Caco-2 (cell line): Measurements from ENCODE around the gene SLC25A18. TPM values are rescaled to one million over a fixed set of nuclear protein-coding genes. Genes with fewer than 3 reads are reported as not detected.

Source experiments
- BruUV-seq: library from RNA; stranded (reverse); fragments of 400-500 nt; replicated peaks from 2 replicates; lab custom pipeline; 2021; lab: Mats Ljungman, UMichigan
- CTCF ChIA-PET: fragments of 300-600 bp; sonication (Branson Sonifier 250); formaldehyde crosslinking; loops from one replicate; lab custom pipeline; 2022; ENCODE audit warnings: antibody characterized with exemption; lab: Charles Lee
- POLR2A ChIA-PET: fragments of 300-600 bp; sonication (Branson Sonifier 250); formaldehyde crosslinking; loops from one replicate; lab custom pipeline; 2022; ENCODE audit warnings: antibody characterized with exemption; lab: Charles Lee
- DNase-seq, 2 experiments: peaks; one replicate each; pipeline versions ENCODE4 v3.0.0 to v3.0.0-alpha.2; 2020 to 2022
- H3K27me3 ChIP-seq: replicated peaks from 2 replicates; pipeline ENCODE4 v1.6.0; 2011; ENCODE audit warnings: low read length; ENCODE audit not compliant: control insufficient read depth, insufficient read depth
- H3K36me3 ChIP-seq: 2 replicates; pipeline ENCODE4 v1.5.1; 2011; ENCODE audit warnings: low read length; ENCODE audit not compliant: control insufficient read depth, insufficient read depth
- H3K4me1 ChIP-seq: fragments of 250-450 bp; sonication (Bioruptor Pico); 2 replicates; pipeline ENCODE4 v1.5.1; 2020; ENCODE audit warnings: mild to moderate bottlenecking
- H3K4me3 ChIP-seq: 2 replicates; pipeline ENCODE4 v1.5.1; 2011; ENCODE audit warnings: low read depth, mild to moderate bottlenecking, control low read depth, low read length
- H3K9me3 ChIP-seq: fragments of 250-450 bp; sonication (Bioruptor Pico); 2 replicates; pipeline ENCODE4 v1.5.1; 2020; ENCODE audit warnings: mild to moderate bottlenecking, moderate library complexity
- H3K27ac Mint-ChIP-seq: one replicate; pipeline ENCODE4 v1.8.0; 2022; ENCODE audit warnings: mixed read lengths; ENCODE audit not compliant: unreplicated experiment
- H3K27me3 Mint-ChIP-seq: one replicate; pipeline ENCODE4 v1.8.0; 2022; ENCODE audit warnings: mixed read lengths; ENCODE audit not compliant: insufficient read depth, unreplicated experiment
- H3K36me3 Mint-ChIP-seq: one replicate; pipeline ENCODE4 v1.8.0; 2022; ENCODE audit warnings: mild to moderate bottlenecking, mixed read lengths; ENCODE audit not compliant: insufficient read depth, unreplicated experiment
- H3K4me1 Mint-ChIP-seq: one replicate; pipeline ENCODE4 v1.8.0; 2022; ENCODE audit warnings: low read depth, mixed read lengths; ENCODE audit not compliant: unreplicated experiment
- H3K4me3 Mint-ChIP-seq: one replicate; pipeline ENCODE4 v1.8.0; 2022; ENCODE audit warnings: mild to moderate bottlenecking, moderate library complexity, mixed read lengths; ENCODE audit not compliant: unreplicated experiment
- H3K9me3 Mint-ChIP-seq: one replicate; pipeline ENCODE4 v1.8.0; 2022; ENCODE audit warnings: mixed read lengths; ENCODE audit not compliant: unreplicated experiment
- CTCF ChIP-seq, 2 experiments: fragments of 200-600 bp in 1 of 2; IDR thresholded peaks; 1 replicate in 1 of 2; 2 replicates in 1 of 2; pipeline versions ENCODE4 v1.5.1 to v1.8.0; 2011 to 2022; ENCODE audit warnings: antibody characterized with exemption in 1 of 2, control low read depth in 1 of 2, inconsistent platforms in 1 of 2, low read depth in 1 of 2, low read length in 1 of 2, mild to moderate bottlenecking in 1 of 2, moderate library complexity in 1 of 2; ENCODE audit not compliant: insufficient read depth in 1 of 2, severe bottlenecking in 1 of 2, unreplicated experiment in 1 of 2
- intact Hi-C: fragments of 100-400 bp; cut with micrococcal nuclease; formaldehyde crosslinking; loops from one replicate; pipeline ENCODE4 v1.10.0; 2022; ENCODE audit not compliant: unreplicated experiment
- total RNA-seq: library from RNA; stranded (reverse); gene quantifications from 2 replicates; pipeline ENCODE4 v1.2.3, GENCODE V29; 2022

Gene SLC25A18
- total RNA-seq, 1 experiment from 2014 or later, result not detected

- ChIA-PET POLR2A (no interaction called here), CTCF (no interaction called here)
- Mint-ChIP-seq H3K27ac (no peak overlapping the region), H3K9me3 (no peaks in the 10 kb centered on the region), H3K4me1 (no peaks in the 10 kb centered on the region), H3K36me3 (peaks cover 35% of the 10 kb centered on the region), H3K4me3 (no peak overlapping the region), H3K27me3 (no peaks in the 10 kb centered on the region)
- intact Hi-C loops, result no loop called here
- Histone ChIP-seq H3K36me3 (no peaks in the 10 kb centered on the region), H3K27me3 (no peaks in the 10 kb centered on the region), H3K4me3 (no peak overlapping the region), H3K4me1 (0 out of 2 replicates have a peak, but pooled peaks cover 6% of the 10 kb centered on the region), H3K9me3 (no peaks in the 10 kb centered on the region)
- no peak for TF ChIP-seq CTCF (IDR thresholded peaks at IDR 0.05; ENCODE audit: insufficient read depth in 1 of 2, low read depth in 1 of 2, low read length in 1 of 2, severe bottlenecking in 1 of 2, unreplicated experiment in 1 of 2)
- no TSS peak for BruUV-seq
- no peak for DNase-seq
Measured at GRCh38 chr22:17606496-17606895, 43.2 kb downstream of the SLC25A18 start.

- H3K4me1 Mint-ChIP-seq, result no peaks in the 10 kb centered on the region
- BruUV-seq, result no TSS peak
- H3K9me3 ChIP-seq, result no peaks in the 10 kb centered on the region
- H3K4me3 ChIP-seq, result no peak overlapping the region
- H3K36me3 ChIP-seq, result no peaks in the 10 kb centered on the region
- ChIA-PET POLR2A (no interaction called here), CTCF (no interaction called here)
- no peak overlapping the region for H3K4me3 Mint-ChIP-seq
- 0 out of 2 replicates have a peak, but pooled peaks cover 6% of the 10 kb centered on the region for H3K4me1 ChIP-seq
- H3K36me3 Mint-ChIP-seq, result peaks cover 40% of the 10 kb centered on the region
- TF ChIP-seq CTCF (IDR thresholded peaks at IDR 0.05; ENCODE audit: insufficient read depth in 1 of 2, low read depth in 1 of 2, low read length in 1 of 2, severe bottlenecking in 1 of 2, unreplicated experiment in 1 of 2), result no peak
- intact Hi-C loops, result no loop called here
- no peaks in the 10 kb centered on the region for H3K27me3 ChIP-seq
- no peak for DNase-seq
- H3K9me3 Mint-ChIP-seq, result no peaks in the 10 kb centered on the region
- H3K27ac Mint-ChIP-seq, result no peak overlapping the region
- no peaks in the 10 kb centered on the region for H3K27me3 Mint-ChIP-seq
Measured at GRCh38 chr22:17607891-17608521, 44.7 kb downstream of the SLC25A18 start.

- Histone ChIP-seq H3K9me3 (no peaks in the 10 kb centered on the region), H3K4me1 (no peaks in the 10 kb centered on the region), H3K4me3 (no peak overlapping the region), H3K27me3 (no peaks in the 10 kb centered on the region), H3K36me3 (no peaks in the 10 kb centered on the region)
- POLR2A ChIA-PET, result interaction anchor here (0.5 kb wide), 1 partner anchor 28 kb away, joined by 5 read pairs; no protein-coding TSS in a partner anchor
- BruUV-seq, result no TSS peak
- no peak for TF ChIP-seq CTCF (IDR thresholded peaks at IDR 0.05; ENCODE audit: insufficient read depth in 1 of 2, low read depth in 1 of 2, low read length in 1 of 2, severe bottlenecking in 1 of 2, unreplicated experiment in 1 of 2)
- Mint-ChIP-seq H3K27me3 (no peaks in the 10 kb centered on the region), H3K36me3 (peaks cover 52% of the 10 kb centered on the region), H3K4me1 (no peaks in the 10 kb centered on the region), H3K4me3 (no peak overlapping the region), H3K27ac (no peak overlapping the region), H3K9me3 (no peaks in the 10 kb centered on the region)
- intact Hi-C loops, result no loop called here
- CTCF ChIA-PET, result no interaction called here
- no peak for DNase-seq
Measured at GRCh38 chr22:17612057-17612456, 48.8 kb downstream of the SLC25A18 start.
